Measurements from ENCODE around the gene ATP2B1.

GRCh38 chr12:89552376-89552775, 156.3 kb downstream of the ATP2B1 start:
- TF ChIP-seq EP300 (IDR thresholded peaks at IDR 0.05), result no peak
- TF ChIP-seq, protein P1, sequence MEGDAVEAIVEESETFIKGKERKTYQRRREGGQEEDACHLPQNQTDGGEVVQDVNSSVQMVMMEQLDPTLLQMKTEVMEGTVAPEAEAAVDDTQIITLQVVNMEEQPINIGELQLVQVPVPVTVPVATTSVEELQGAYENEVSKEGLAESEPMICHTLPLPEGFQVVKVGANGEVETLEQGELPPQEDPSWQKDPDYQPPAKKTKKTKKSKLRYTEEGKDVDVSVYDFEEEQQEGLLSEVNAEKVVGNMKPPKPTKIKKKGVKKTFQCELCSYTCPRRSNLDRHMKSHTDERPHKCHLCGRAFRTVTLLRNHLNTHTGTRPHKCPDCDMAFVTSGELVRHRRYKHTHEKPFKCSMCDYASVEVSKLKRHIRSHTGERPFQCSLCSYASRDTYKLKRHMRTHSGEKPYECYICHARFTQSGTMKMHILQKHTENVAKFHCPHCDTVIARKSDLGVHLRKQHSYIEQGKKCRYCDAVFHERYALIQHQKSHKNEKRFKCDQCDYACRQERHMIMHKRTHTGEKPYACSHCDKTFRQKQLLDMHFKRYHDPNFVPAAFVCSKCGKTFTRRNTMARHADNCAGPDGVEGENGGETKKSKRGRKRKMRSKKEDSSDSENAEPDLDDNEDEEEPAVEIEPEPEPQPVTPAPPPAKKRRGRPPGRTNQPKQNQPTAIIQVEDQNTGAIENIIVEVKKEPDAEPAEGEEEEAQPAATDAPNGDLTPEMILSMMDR (IDR thresholded peaks at IDR 0.05), result no peak
